ENCODE measurements around the gene TRDN. TPM values are rescaled to one million over a fixed set of nuclear protein-coding genes. Genes with fewer than 3 reads are reported as not detected.

TRDN gene
- total and polyA plus RNA-seq, 9 donors = under 0.01 to 7.8 (median 1.3) TPM; not detected in 1

DNA sequence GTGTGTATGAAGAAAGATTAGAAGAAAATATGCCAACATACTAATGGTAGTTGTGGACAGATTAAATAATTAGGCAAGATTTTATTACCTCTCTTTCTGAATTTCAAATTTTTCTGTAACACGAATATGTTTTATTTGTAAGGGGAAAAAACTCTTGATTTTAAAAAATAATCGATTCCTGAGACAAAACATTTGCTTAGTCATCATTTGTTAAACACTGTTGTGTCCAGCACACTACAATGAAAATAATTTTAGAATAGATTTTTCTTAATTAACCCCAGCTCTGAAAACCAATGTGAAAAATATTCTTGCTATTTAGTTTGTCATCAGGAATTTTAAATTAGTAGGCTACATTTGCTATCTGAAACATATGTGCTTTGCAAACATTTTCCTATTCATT, 253.0 kb downstream of the TRDN start:
- intact Hi-C loops (cut with DNase I) = no loop called here
- TF ChIP-seq EP300 (IDR thresholded peaks at IDR 0.05) (no peak), POLR2A (IDR thresholded peaks at IDR 0.05) (no peak)
- TF ChIP-seq, protein P1, sequence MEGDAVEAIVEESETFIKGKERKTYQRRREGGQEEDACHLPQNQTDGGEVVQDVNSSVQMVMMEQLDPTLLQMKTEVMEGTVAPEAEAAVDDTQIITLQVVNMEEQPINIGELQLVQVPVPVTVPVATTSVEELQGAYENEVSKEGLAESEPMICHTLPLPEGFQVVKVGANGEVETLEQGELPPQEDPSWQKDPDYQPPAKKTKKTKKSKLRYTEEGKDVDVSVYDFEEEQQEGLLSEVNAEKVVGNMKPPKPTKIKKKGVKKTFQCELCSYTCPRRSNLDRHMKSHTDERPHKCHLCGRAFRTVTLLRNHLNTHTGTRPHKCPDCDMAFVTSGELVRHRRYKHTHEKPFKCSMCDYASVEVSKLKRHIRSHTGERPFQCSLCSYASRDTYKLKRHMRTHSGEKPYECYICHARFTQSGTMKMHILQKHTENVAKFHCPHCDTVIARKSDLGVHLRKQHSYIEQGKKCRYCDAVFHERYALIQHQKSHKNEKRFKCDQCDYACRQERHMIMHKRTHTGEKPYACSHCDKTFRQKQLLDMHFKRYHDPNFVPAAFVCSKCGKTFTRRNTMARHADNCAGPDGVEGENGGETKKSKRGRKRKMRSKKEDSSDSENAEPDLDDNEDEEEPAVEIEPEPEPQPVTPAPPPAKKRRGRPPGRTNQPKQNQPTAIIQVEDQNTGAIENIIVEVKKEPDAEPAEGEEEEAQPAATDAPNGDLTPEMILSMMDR (IDR thresholded peaks at IDR 0.05) = no peak
- Histone ChIP-seq H3K27me3 (no peaks in the 10 kb centered on the region), H3K4me3 (no peak overlapping the region), H3K9me3 (no peaks in the 10 kb centered on the region), H3K27ac (no peak overlapping the region), H3K36me3 (no peaks in the 10 kb centered on the region), H3K4me1 (ENCODE audit: insufficient read depth) (no peaks in the 10 kb centered on the region)
- 41 to 69% (median 58%) methylated on average over 2 of the region's 2 CpGs for WGBS, 3 donors
- no peak for DNase-seq

- H3K4me1 ChIP-seq (ENCODE audit: insufficient read depth) = no peaks in the 10 kb centered on the region
- H3K27ac ChIP-seq = no peak overlapping the region
- no peaks in the 10 kb centered on the region for H3K9me3 ChIP-seq
- WGBS, 3 donors = 8 to 22% (median 14%) methylated on average over 5 of the region's 5 CpGs
- no peaks in the 10 kb centered on the region for H3K27me3 ChIP-seq
- no peak overlapping the region for H3K4me3 ChIP-seq
- DNase-seq = no peak
- H3K36me3 ChIP-seq = no peaks in the 10 kb centered on the region
- no peak for TF ChIP-seq EP300 (IDR thresholded peaks at IDR 0.05)
- TF ChIP-seq, protein P1 (IDR thresholded peaks at IDR 0.05) = no peak
- intact Hi-C loops (cut with DNase I) = no loop called here
These were observed 256.5 kb downstream of the TRDN start for GRCh38 chr6:123380257-123380656.

GRCh38 chr6:123372737-123373136, 264.0 kb downstream of the TRDN start:
- DNase-seq = no peak
- WGBS, 3 donors = 84 to 90% (median 89%) methylated on average over 2 of the region's 2 CpGs
- Histone ChIP-seq H3K9me3 (no peaks in the 10 kb centered on the region), H3K27me3 (no peaks in the 10 kb centered on the region), H3K4me1 (ENCODE audit: insufficient read depth) (no peaks in the 10 kb centered on the region), H3K36me3 (no peaks in the 10 kb centered on the region), H3K27ac (no peak overlapping the region), H3K4me3 (no peak overlapping the region)
- intact Hi-C loops (cut with DNase I) = no loop called here
- TF ChIP-seq POLR2A (IDR thresholded peaks at IDR 0.05) = no peak
- TF ChIP-seq EP300 (IDR thresholded peaks at IDR 0.05) = no peak
- TF ChIP-seq, protein P1 (IDR thresholded peaks at IDR 0.05) = no peak

GRCh38 chr6:123363912-123364311, 272.8 kb downstream of the TRDN start:
- no peaks in the 10 kb centered on the region for H3K36me3 ChIP-seq
- H3K9me3 ChIP-seq = no peaks in the 10 kb centered on the region
- H3K27me3 ChIP-seq = no peaks in the 10 kb centered on the region
- WGBS, 3 donors = 63 to 66% (median 63%) methylated on average over 2 of the region's 2 CpGs
- H3K4me3 ChIP-seq = no peak overlapping the region
- TF ChIP-seq EP300 (IDR thresholded peaks at IDR 0.05) (no peak), POLR2A (IDR thresholded peaks at IDR 0.05) (no peak)
- TF ChIP-seq, protein P1 (IDR thresholded peaks at IDR 0.05) = no peak
- intact Hi-C loops (cut with DNase I) = no loop called here
- no peak overlapping the region for H3K27ac ChIP-seq
- H3K4me1 ChIP-seq (ENCODE audit: insufficient read depth) = no peaks in the 10 kb centered on the region
- DNase-seq = no peak

DNA sequence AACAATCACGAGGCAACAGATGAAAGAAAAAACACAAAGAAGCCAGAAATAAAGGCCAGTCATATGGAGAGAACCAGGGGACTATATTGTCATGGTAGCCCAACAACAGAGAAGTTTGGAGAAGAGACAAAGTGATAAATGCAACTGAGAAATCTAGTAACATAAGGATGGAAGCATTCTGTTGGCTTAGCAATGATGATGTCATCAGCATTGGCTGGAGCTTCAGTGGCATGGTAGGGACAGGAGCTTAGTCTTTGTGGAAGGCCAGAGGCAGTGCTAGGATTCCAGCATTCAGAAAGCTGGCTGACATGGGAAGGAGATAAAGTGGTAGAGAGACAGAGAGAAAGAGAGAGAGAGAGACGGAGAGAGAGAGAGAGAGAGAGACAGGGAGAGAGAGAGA, 276.4 kb downstream of the TRDN start:
- DNase-seq = no peak
- intact Hi-C loops (cut with DNase I) = no loop called here
- no peaks in the 10 kb centered on the region for H3K36me3 ChIP-seq
- no peak overlapping the region for H3K27ac ChIP-seq
- WGBS, 3 donors = 51 to 67% (median 56%) methylated on average over 2 of the region's 2 CpGs
- H3K4me3 ChIP-seq = no peak overlapping the region
- H3K9me3 ChIP-seq = no peaks in the 10 kb centered on the region
- no peaks in the 10 kb centered on the region for H3K27me3 ChIP-seq
- H3K4me1 ChIP-seq (ENCODE audit: insufficient read depth) = no peaks in the 10 kb centered on the region
- TF ChIP-seq EP300 (IDR thresholded peaks at IDR 0.05) = no peak

Measured in ovary (tissue), 9 donors.